Osteoblast (primary cell): ENCODE measurements around the gene PLB1. TPM values are rescaled to one million over a fixed set of nuclear protein-coding genes. Genes with fewer than 3 reads are reported as not detected.

ENCODE experiments used
- DNase-seq: peaks from one replicate; pipeline ENCODE4 v3.0.0; 2011; ENCODE audit warnings: low spot score, mixed read lengths; ENCODE audit not compliant: insufficient read length; ENCODE audit errors: missing footprints
- H2AFZ ChIP-seq: 2 replicates; pipeline ENCODE4 v1.6.0; 2011; ENCODE audit warnings: mild to moderate bottlenecking, low read length
- H3K27ac ChIP-seq: 2 replicates; pipeline ENCODE4 v1.5.1; 2011; ENCODE audit warnings: mild to moderate bottlenecking, low read depth, low read length, moderate library complexity
- H3K27me3 ChIP-seq: 2 replicates; pipeline ENCODE4 v1.6.0; 2012; ENCODE audit warnings: mild to moderate bottlenecking, control low read depth, inconsistent platforms, low read length, moderate library complexity; ENCODE audit not compliant: insufficient read depth
- H3K36me3 ChIP-seq: 2 replicates; pipeline ENCODE4 v1.5.1; 2011; ENCODE audit warnings: mild to moderate bottlenecking, low read length, control low read depth, moderate library complexity; ENCODE audit not compliant: insufficient read depth
- H3K4me1 ChIP-seq: 2 replicates; pipeline ENCODE4 v1.5.1; 2011; ENCODE audit warnings: mild to moderate bottlenecking, low read length, control low read depth, moderate library complexity; ENCODE audit not compliant: insufficient read depth
- H3K4me2 ChIP-seq: 2 replicates; pipeline ENCODE4 v1.6.0; 2011; ENCODE audit warnings: mild to moderate bottlenecking, low read length; ENCODE audit not compliant: insufficient read depth
- H3K4me3 ChIP-seq: fragments of 200-600 bp; sonication (generic); 3 replicates; pipeline ENCODE4 v1.5.1; 2012; ENCODE audit warnings: mild to moderate bottlenecking, low read length, inconsistent platforms; ENCODE audit not compliant: insufficient read depth
- H3K79me2 ChIP-seq: 2 replicates; pipeline ENCODE4 v1.6.0; 2012; ENCODE audit warnings: mild to moderate bottlenecking, low read length, control low read depth, inconsistent platforms; ENCODE audit not compliant: insufficient read depth
- H3K9me3 ChIP-seq: 2 replicates; pipeline ENCODE4 v1.5.1; 2011; ENCODE audit warnings: low read depth, low read length, control low read depth
- H4K20me1 ChIP-seq: 2 replicates; pipeline ENCODE4 v1.6.0; 2012; ENCODE audit warnings: mild to moderate bottlenecking, low read length, control low read depth; ENCODE audit not compliant: insufficient read depth
- total RNA-seq: library from RNA; depleted of rRNA; stranded (reverse); fragments of >200 nt; gene quantifications from 2 replicates; pipeline ENCODE4 v1.2.3, GENCODE V29; 2012
- TF ChIP-seq, protein P1 (sequence below): IDR thresholded peaks from 2 replicates; pipeline ENCODE4 v1.5.1; 2011; ENCODE audit warnings: mild to moderate bottlenecking, low read depth, low read length, moderate library complexity; ENCODE audit errors: extremely low read depth

PLB1 gene
- total RNA-seq, 1 donor = 0.36 TPM

DNA sequence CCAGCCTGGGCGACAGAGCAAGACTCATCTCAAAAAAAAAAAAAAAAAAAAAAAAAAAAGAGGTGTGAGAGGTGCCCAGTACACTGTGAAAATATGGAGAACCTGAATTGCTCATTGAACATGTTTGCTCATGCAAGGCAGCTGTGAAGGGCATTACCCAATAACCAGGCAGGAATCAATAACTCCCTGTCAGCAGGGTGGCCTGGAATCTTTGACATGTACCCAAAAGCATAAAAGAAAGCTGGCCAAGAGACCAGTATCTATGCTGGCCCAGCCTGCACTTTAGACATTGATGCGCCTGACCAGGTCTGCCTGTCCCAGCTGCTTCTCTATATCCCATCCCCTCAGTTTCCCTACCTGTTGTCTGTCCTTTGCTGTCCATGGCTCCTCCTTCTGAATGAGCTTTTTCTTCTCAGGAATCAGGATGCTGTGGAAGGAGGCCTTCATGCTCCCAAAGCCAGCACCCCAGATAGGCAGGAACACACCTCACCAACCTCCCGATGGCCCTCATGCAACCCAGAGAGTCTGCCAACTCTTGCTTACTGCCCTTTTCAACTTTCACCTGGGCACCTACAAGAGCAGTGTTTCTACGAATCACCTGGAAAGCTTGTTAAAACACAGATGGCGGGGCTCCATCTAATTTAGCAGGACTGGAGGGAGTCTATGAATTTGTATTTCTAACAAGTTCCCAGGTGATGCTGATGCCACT is 172.4 kb downstream of the PLB1 start:
- H4K20me1 ChIP-seq = no peaks in the 10 kb centered on the region
- TF ChIP-seq, protein P1, sequence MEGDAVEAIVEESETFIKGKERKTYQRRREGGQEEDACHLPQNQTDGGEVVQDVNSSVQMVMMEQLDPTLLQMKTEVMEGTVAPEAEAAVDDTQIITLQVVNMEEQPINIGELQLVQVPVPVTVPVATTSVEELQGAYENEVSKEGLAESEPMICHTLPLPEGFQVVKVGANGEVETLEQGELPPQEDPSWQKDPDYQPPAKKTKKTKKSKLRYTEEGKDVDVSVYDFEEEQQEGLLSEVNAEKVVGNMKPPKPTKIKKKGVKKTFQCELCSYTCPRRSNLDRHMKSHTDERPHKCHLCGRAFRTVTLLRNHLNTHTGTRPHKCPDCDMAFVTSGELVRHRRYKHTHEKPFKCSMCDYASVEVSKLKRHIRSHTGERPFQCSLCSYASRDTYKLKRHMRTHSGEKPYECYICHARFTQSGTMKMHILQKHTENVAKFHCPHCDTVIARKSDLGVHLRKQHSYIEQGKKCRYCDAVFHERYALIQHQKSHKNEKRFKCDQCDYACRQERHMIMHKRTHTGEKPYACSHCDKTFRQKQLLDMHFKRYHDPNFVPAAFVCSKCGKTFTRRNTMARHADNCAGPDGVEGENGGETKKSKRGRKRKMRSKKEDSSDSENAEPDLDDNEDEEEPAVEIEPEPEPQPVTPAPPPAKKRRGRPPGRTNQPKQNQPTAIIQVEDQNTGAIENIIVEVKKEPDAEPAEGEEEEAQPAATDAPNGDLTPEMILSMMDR = no peak
- DNase-seq = no peak
- H3K9me3 ChIP-seq = no peaks in the 10 kb centered on the region
- peaks cover 24% of the 10 kb centered on the region for H3K4me1 ChIP-seq
- no peaks in the 10 kb centered on the region for H3K27me3 ChIP-seq
- H3K4me2 ChIP-seq = no peak overlapping the region
- no peaks in the 10 kb centered on the region for H3K36me3 ChIP-seq
- H2AFZ ChIP-seq = no peak overlapping the region
- H3K27ac ChIP-seq = no peak overlapping the region
- H3K4me3 ChIP-seq = no peak overlapping the region
- H3K79me2 ChIP-seq = no peaks in the 10 kb centered on the region

DNA sequence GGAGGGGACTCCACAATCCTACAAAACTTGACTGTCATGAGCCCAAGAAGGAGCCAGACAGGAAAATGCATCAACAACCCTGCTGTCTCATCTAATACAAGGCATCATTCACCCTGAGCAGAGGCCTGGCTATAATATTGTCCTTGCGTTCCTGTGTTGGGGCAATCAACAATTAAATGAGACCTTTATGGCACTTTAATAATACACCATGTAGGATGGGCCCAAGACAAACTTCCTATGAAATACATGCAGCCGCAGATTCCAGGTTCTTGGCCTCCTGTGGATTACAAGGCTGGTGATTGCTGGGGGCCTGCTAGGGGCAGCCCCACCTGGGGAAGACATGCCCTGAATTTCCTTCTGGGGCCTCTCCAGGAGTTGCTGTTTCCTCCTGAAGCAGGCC is 173.0 kb downstream of the PLB1 start:
- TF ChIP-seq, protein P1 = no peak
- Histone ChIP-seq H4K20me1 (no peaks in the 10 kb centered on the region), H3K9me3 (no peaks in the 10 kb centered on the region), H3K27ac (no peak overlapping the region), H3K4me2 (no peak overlapping the region), H3K79me2 (no peaks in the 10 kb centered on the region), H2AFZ (no peak overlapping the region), H3K36me3 (no peaks in the 10 kb centered on the region), H3K4me1 (peaks cover 20% of the 10 kb centered on the region), H3K4me3 (no peak overlapping the region), H3K27me3 (no peaks in the 10 kb centered on the region)
- DNase-seq = no peak

DNA sequence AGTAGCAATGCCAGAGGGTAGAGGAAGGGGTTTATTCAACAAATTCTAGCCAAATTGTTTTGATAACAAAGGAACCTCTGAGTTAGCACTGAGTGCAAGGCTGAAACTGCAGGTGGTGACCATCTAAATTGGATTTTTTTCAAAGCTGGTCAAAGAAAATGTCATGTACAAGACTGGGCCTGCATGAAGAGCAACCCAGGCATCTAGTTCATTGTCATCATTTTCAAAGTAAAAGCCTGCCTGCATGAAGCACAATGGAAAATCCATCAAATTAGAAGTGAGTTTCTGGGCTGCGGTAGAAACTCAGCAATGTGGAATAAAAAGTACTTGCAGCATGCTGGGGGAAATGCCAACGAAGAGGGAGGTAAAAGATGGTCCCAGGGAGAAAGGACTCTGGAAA is 175.0 kb downstream of the PLB1 start:
- Histone ChIP-seq H3K4me2 (no peak overlapping the region), H3K27ac (no peak overlapping the region), H3K36me3 (no peaks in the 10 kb centered on the region), H3K27me3 (no peaks in the 10 kb centered on the region), H3K4me1 (peaks cover 14% of the 10 kb centered on the region), H3K9me3 (no peaks in the 10 kb centered on the region), H3K4me3 (no peak overlapping the region), H2AFZ (no peak overlapping the region), H4K20me1 (no peaks in the 10 kb centered on the region), H3K79me2 (no peaks in the 10 kb centered on the region)
- TF ChIP-seq, protein P1 = no peak
- DNase-seq = no peak

DNA sequence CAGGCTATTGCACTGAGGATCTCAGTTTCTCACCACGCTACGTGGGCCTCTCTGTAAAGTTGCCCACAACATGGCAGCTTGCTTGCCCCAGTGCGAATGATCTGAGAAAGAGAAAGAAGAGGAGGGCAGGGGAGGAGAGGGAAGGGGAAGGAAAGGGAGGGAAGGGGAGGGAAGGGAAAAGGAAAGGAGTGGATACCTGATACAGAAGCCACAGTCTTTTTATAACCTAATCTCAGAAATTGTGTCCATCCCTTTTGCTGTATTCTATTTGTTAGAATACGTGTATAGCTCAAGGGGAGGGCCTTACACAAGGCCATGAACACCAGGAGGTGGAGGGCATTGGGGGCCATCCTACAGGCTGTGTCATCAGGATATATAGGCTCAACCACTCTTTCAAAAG is 177.5 kb downstream of the PLB1 start:
- no peak for DNase-seq
- Histone ChIP-seq H3K79me2 (no peaks in the 10 kb centered on the region), H3K27ac (no peak overlapping the region), H3K27me3 (no peaks in the 10 kb centered on the region), H3K36me3 (no peaks in the 10 kb centered on the region), H3K4me1 (peaks cover 14% of the 10 kb centered on the region), H3K9me3 (no peaks in the 10 kb centered on the region), H3K4me3 (no peak overlapping the region), H3K4me2 (no peak overlapping the region), H2AFZ (no peak overlapping the region), H4K20me1 (no peaks in the 10 kb centered on the region)
- TF ChIP-seq, protein P1 = no peak
